Ovary (tissue), 3 donors: Measurements from ENCODE around the gene MSMB.

Experiments
- CTCF ChIP-seq, 3 donors: fragments of 450-650 bp in 2 of 3; fragments of 200-600 bp in 1 of 3; IDR thresholded peaks; one replicate each; pipeline versions ENCODE4 v1.5.1 to v1.8.0; 2016 to 2022; ENCODE audit warnings: antibody characterized with exemption in 3 of 3, mild to moderate bottlenecking in 1 of 3
- POLR2A ChIP-seq: fragments of 450-650 bp; IDR thresholded peaks from one replicate; pipeline ENCODE4 v1.6.1; 2017; ENCODE audit warnings: antibody characterized with exemption, mild to moderate bottlenecking, moderate library complexity
- donor health status: DM: no; HTN: no; CAD: no.

GRCh38 chr10:46091080-46091827 lies 45.2 kb upstream of the MSMB start:
- TF ChIP-seq CTCF (IDR thresholded peaks at IDR 0.05) (no peak), POLR2A (no peak)
